OCI-LY3 (cell line): ENCODE results near the gene BCL6.

Experiments
- H2AFZ ChIP-seq: fragments of 200-600, 300-600 bp; shearing (Covaris generic); 2 replicates; pipeline ENCODE4 v1.6.0; 2014; ENCODE audit warnings: antibody characterized with exemption, low read depth, low read length
- H3K27ac ChIP-seq: fragments of 200-600, 300-600 bp; sonication (generic); 2 replicates; pipeline ENCODE4 v1.5.1; 2014; ENCODE audit warnings: mild to moderate bottlenecking, low read length, moderate library complexity, mixed read lengths
- H3K27me3 ChIP-seq: fragments of 200-600, 300-600 bp; sonication (generic); 2 replicates; pipeline ENCODE4 v1.6.1; 2014; ENCODE audit warnings: low read depth, low read length, mixed read lengths
- H3K36me3 ChIP-seq: fragments of 200-600, 300-600 bp; sonication (generic); replicated peaks from 2 replicates; pipeline ENCODE3; 2014; ENCODE audit warnings: low read depth, low read length, mixed read lengths
- H3K4me1 ChIP-seq: fragments of 300-600, 200-600 bp; sonication (generic); 2 replicates; pipeline ENCODE4 v1.6.1; 2014; ENCODE audit warnings: low read length, mixed read lengths
- H3K4me2 ChIP-seq: fragments of 200-600, 300-600 bp; sonication (generic); 2 replicates; pipeline ENCODE4 v1.6.1; 2014; ENCODE audit warnings: low read length, mixed read lengths
- H3K4me3 ChIP-seq: fragments of 300-600, 200-600 bp; sonication (generic); 2 replicates; pipeline ENCODE4 v1.5.1; 2014; ENCODE audit warnings: antibody characterized with exemption, mild to moderate bottlenecking, low read length, moderate library complexity
- H3K79me2 ChIP-seq: fragments of 300-600, 200-600 bp; shearing (Covaris generic); 2 replicates; pipeline ENCODE4 v1.6.1; 2014; ENCODE audit warnings: mild to moderate bottlenecking, low read length, mixed read lengths
- H3K9ac ChIP-seq: fragments of 300-600, 200-600 bp; shearing (Covaris generic); 2 replicates; pipeline ENCODE4 v1.6.0; 2014; ENCODE audit warnings: mild to moderate bottlenecking, low read length, moderate library complexity
- H3K9me3 ChIP-seq: fragments of 200-600, 300-600 bp; shearing (Covaris generic); 2 replicates; pipeline ENCODE4 v1.6.1; 2014; ENCODE audit warnings: low read length, mixed read lengths; ENCODE audit not compliant: insufficient read depth
- H4K20me1 ChIP-seq: fragments of 200-600, 300-600 bp; sonication (generic); 2 replicates; pipeline ENCODE4 v1.6.1; 2016; ENCODE audit warnings: low read length, mixed read lengths; ENCODE audit not compliant: insufficient read depth
- EZH2phosphoT487 ChIP-seq: fragments of 200-600 bp; shearing (Covaris generic); IDR thresholded peaks from 2 replicates; pipeline ENCODE4 v1.6.1; 2018; ENCODE audit warnings: antibody characterized with exemption, mixed run types, low read depth
- TF ChIP-seq, protein P1 (sequence below): fragments of 200-600, 300-600 bp; sonication (generic); IDR thresholded peaks from 2 replicates; pipeline ENCODE4 v1.5.1; 2014; ENCODE audit warnings: antibody characterized with exemption, low read length, low read depth

The BCL6 gene

DNA sequence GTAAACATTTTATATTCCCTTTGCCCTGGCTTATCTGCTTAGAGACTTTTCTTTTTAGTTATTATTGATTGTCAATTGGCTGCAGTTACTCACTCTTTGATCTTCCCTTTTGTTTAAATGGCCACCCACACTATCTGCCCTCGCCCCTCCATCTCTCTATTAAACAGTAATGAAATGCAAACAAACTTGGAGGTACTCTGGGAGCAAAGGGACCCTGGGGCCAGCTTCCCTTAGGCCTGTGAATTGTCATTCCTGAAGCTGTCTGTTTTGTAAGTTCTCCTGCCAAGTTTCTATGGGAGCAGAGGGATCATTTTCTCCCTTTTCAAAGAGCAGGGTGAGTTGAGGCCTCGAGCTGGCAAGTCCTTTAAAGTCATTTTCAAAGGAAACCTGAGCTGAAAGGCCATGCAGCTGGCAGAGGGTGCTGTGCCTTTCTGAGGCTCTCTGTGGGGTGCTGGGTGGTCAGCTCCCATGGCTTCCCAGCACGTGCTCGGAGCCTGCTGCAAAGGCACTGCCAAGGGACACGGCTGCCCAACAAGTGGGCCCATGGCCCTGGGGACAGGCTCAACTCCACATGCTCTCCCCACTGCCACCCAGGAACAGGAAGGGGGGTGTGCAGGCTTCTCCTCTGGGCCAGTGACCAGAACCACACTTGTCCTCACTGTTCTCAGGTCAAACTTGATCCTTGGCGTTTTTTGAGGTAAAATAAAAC lies 25.5 kb downstream of the BCL6 start:
- Histone ChIP-seq H3K9me3 (no peaks in the 10 kb centered on the region), H3K79me2 (no peaks in the 10 kb centered on the region), H3K27me3 (no peaks in the 10 kb centered on the region), H3K4me3 (no peak overlapping the region), H3K27ac (no peak overlapping the region), H3K4me2 (no peak overlapping the region), H4K20me1 (peaks cover 18% of the 10 kb centered on the region), H3K4me1 (peaks cover under 1% of the 10 kb centered on the region; the same call in 1 of the 2 replicates), H3K36me3 (peaks cover 38% of the 10 kb centered on the region), H3K9ac (no peak overlapping the region), H2AFZ (no peak overlapping the region)
- TF ChIP-seq, protein P1, sequence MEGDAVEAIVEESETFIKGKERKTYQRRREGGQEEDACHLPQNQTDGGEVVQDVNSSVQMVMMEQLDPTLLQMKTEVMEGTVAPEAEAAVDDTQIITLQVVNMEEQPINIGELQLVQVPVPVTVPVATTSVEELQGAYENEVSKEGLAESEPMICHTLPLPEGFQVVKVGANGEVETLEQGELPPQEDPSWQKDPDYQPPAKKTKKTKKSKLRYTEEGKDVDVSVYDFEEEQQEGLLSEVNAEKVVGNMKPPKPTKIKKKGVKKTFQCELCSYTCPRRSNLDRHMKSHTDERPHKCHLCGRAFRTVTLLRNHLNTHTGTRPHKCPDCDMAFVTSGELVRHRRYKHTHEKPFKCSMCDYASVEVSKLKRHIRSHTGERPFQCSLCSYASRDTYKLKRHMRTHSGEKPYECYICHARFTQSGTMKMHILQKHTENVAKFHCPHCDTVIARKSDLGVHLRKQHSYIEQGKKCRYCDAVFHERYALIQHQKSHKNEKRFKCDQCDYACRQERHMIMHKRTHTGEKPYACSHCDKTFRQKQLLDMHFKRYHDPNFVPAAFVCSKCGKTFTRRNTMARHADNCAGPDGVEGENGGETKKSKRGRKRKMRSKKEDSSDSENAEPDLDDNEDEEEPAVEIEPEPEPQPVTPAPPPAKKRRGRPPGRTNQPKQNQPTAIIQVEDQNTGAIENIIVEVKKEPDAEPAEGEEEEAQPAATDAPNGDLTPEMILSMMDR, result no peak
- TF ChIP-seq EZH2phosphoT487, result no peak

- Histone ChIP-seq H3K4me2 (no peak overlapping the region), H3K4me3 (no peak overlapping the region), H3K27me3 (no peaks in the 10 kb centered on the region), H2AFZ (no peak overlapping the region), H3K9ac (no peak overlapping the region), H3K9me3 (no peaks in the 10 kb centered on the region), H4K20me1 (peaks cover 10% of the 10 kb centered on the region; the same call in 1 of the 2 replicates), H3K36me3 (peaks cover 28% of the 10 kb centered on the region), H3K4me1 (peaks cover 9% of the 10 kb centered on the region), H3K27ac (no peak overlapping the region), H3K79me2 (no peaks in the 10 kb centered on the region)
- no peak for TF ChIP-seq EZH2phosphoT487
- TF ChIP-seq, protein P1, result no peak
Measured at GRCh38 chr3:187718802-187719201, 26.5 kb downstream of the BCL6 start.

GRCh38 chr3:187717572-187717971 lies 27.7 kb downstream of the BCL6 start:
- Histone ChIP-seq H3K27ac (no peak overlapping the region), H3K4me3 (no peak overlapping the region), H3K36me3 (peaks cover 15% of the 10 kb centered on the region)

GRCh38 chr3:187714404-187714979 lies 30.8 kb downstream of the BCL6 start:
- Histone ChIP-seq H3K27me3 (no peaks in the 10 kb centered on the region), H3K36me3 (no peaks in the 10 kb centered on the region), H3K4me3 (no peak overlapping the region), H3K4me2 (peak overlapping the region; percentile 40), H3K9ac (no peak overlapping the region), H2AFZ (0 out of 2 replicates have a peak overlapping the region, but pooled peaks have one; percentile 24), H3K27ac (no peak overlapping the region), H3K79me2 (no peaks in the 10 kb centered on the region), H3K9me3 (no peaks in the 10 kb centered on the region), H4K20me1 (no peaks in the 10 kb centered on the region), H3K4me1 (peaks cover 15% of the 10 kb centered on the region)
- no peak for TF ChIP-seq EZH2phosphoT487
- TF ChIP-seq, protein P1, result peak; percentile 92

More at GRCh38 chr3:187717572-187717971, 27.7 kb downstream of the BCL6 start:
- H3K9ac ChIP-seq, result no peak overlapping the region
- no peaks in the 10 kb centered on the region for H3K79me2 ChIP-seq
- no peak for TF ChIP-seq EZH2phosphoT487
- TF ChIP-seq, protein P1, result no peak
- no peak overlapping the region for H2AFZ ChIP-seq
- no peaks in the 10 kb centered on the region for H3K27me3 ChIP-seq
- H3K4me2 ChIP-seq, result no peak overlapping the region
- peaks cover 15% of the 10 kb centered on the region for H3K4me1 ChIP-seq
- no peaks in the 10 kb centered on the region for H3K9me3 ChIP-seq
- H4K20me1 ChIP-seq, result peaks cover 4% of the 10 kb centered on the region; the same call in 1 of the 2 replicates
